LNCaP clone FGC (cell line): ENCODE measurements around the gene ZNF670.

Experiments used
- DNase-seq: peaks from one replicate; pipeline ENCODE4 v3.0.0-alpha.2; 2011; ENCODE audit warnings: low read depth
- H3K4me3 ChIP-seq: 2 replicates; pipeline ENCODE4 v1.5.1; 2011; ENCODE audit warnings: mild to moderate bottlenecking, low read depth, low read length, control low read depth
- TF ChIP-seq, protein P1 (sequence below): IDR thresholded peaks from 2 replicates; pipeline ENCODE4 v1.5.1; 2012; ENCODE audit warnings: mild to moderate bottlenecking; ENCODE audit not compliant: control insufficient read depth, insufficient read depth; ENCODE audit errors: extremely low read depth

The ZNF670 gene

DNA sequence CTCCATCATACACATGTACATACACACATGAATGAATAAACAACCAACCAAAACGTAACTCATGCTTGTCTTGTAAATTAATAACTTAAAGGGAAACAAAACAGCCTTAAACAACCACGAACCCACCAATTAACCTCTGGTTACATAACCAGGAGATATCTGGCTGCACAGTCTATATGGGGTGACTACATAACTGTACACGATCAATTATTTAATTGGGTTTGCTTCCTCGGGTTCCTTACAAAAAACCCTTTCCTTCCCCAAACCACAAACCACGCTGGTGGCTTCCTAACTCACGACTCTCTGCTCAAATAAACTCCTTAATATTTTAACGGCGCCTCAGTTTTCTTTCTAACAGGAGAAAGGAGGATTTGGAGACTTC lies 744 bp downstream of the ZNF670 start:
- peak overlapping the region; percentile 88 for H3K4me3 ChIP-seq
- no peak for DNase-seq
- TF ChIP-seq, protein P1, sequence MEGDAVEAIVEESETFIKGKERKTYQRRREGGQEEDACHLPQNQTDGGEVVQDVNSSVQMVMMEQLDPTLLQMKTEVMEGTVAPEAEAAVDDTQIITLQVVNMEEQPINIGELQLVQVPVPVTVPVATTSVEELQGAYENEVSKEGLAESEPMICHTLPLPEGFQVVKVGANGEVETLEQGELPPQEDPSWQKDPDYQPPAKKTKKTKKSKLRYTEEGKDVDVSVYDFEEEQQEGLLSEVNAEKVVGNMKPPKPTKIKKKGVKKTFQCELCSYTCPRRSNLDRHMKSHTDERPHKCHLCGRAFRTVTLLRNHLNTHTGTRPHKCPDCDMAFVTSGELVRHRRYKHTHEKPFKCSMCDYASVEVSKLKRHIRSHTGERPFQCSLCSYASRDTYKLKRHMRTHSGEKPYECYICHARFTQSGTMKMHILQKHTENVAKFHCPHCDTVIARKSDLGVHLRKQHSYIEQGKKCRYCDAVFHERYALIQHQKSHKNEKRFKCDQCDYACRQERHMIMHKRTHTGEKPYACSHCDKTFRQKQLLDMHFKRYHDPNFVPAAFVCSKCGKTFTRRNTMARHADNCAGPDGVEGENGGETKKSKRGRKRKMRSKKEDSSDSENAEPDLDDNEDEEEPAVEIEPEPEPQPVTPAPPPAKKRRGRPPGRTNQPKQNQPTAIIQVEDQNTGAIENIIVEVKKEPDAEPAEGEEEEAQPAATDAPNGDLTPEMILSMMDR, result no peak

DNA sequence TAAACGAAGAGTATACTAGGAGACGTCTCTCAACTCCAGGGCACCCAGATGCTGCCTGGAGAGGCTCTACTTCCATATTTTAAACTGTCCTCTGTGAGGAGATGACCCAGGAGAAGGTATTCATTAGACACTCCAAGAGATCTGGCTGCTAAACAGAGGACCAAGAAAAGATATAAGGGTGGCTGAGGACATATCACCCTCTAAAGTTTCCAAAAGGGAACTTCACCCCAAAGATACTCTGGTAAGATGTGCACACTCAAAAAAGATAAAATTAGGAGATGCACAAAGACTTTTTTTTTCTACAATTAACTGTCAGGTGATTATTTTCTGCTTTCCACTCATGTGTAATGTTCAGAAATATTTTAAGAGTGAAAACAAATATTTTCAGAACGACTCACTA lies 1.4 kb downstream of the ZNF670 start:
- TF ChIP-seq, protein P1, result no peak
- H3K4me3 ChIP-seq, result peak overlapping the region; percentile 88
- DNase-seq, result no peak

DNA sequence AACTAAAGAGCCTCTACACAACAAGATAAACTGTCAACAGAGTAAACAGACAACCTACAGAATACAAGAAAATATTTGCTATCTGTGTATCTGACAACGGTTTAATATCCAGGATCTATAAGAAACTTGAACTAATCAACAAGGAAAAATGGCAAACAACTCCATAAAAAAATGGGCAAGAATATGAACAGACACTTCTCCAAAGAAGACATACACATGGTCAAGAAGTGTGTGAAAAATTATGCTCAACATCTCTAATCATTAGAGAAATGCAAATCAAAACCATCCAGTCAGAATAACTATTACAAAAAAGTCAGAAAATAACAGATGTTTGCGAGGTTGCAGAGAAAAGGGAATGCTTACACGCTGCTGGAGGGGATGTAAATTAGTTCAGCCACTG lies 8.0 kb downstream of the ZNF670 start:
- DNase-seq, result no peak
- no peak overlapping the region for H3K4me3 ChIP-seq
- TF ChIP-seq, protein P1, result no peak

DNA sequence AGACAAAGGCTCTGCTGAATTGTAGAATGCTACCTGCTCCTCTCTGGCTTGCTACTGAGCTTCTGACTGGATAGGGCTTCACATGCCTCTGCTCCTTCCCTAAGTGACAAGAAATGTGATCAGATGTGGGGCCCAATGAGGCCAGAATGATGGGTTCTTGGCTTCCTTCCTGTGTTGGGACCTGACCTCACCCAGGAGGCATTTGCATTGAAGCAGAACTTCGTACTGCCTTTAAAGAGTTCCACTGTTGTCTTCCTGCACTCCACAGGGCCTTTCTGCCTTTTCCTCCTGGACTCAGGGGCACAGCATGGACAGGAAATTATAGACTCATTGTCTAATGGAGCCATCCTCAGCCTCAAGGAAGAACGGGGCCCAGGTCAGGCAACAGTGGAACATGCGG lies 14.3 kb downstream of the ZNF670 start:
- DNase-seq, result no peak
- TF ChIP-seq, protein P1, result no peak
- no peak overlapping the region for H3K4me3 ChIP-seq

DNA sequence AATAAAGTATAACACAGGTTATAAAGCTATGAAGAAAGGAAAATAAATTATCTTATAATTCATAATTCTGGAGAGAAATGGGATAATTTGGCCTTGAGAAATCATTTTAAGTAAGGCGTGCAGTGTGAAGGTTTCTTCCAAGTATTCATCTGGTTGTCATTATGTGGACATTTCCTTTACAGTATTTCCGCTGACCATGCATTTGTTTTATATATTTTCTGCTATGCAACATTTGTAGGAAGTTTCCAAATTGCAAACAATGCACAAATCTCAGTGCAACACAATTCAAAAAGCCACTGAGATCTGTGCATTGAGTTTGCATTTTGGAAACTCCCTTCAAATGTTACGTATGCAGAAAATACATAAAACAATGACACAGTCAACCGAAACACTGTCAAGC lies 17.8 kb downstream of the ZNF670 start:
- no peak for DNase-seq
- TF ChIP-seq, protein P1, result no peak
- no peak overlapping the region for H3K4me3 ChIP-seq

DNA sequence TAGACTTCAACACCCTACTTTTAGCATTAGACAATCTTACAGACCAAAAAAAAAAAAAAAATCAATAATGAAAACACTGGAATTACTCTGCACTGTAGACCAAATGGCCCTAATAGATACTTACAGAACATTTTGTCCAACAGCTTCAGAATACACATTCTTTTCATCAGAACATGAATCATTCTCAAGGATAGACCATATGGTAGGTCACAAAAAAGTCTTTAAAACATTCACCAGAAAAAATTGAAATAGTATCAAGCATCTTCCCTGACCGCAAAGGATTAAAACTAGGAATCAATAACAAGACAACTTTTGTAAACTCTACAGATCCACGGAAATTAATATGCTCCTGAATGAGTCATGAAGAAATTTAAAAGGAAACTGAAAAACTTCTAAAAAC lies 22.5 kb downstream of the ZNF670 start:
- no peak for DNase-seq
- TF ChIP-seq, protein P1, result no peak
- no peak overlapping the region for H3K4me3 ChIP-seq

DNA sequence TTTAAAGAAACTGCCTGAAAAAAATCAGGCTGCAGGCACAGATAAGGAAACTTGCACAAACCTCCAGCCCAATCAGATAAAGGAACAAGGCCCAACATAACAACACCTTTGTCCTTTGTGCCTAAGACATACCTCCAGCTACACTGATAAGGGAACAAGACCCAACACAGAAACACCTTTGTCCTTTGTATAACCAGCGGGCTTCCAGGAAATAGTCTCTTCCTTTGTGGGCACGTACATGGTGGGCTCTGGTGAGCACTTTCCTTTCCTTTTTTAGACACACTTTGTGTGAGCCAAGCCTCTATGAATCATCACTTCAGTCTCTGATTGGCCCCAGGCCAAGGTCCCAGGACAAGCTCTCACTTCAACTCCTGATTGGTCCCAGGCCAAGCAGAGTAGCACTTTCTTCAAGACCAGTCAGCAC lies 23.6 kb downstream of the ZNF670 start:
- TF ChIP-seq, protein P1, result no peak
- no peak for DNase-seq
- H3K4me3 ChIP-seq, result no peak overlapping the region
